GM18519 (cell line): ENCODE results near the gene TNS3.

Experiments
- ATAC-seq: cut with Tn5 transposase; IDR thresholded peaks from one replicate; pipeline ENCODE4 v1.9.1; 2021; ENCODE audit warnings: mild to moderate bottlenecking, moderate library complexity; ENCODE audit not compliant: unreplicated experiment, low FRiP score

Gene TNS3

GRCh38 chr7:47378728-47379395, 203.0 kb downstream of the TNS3 start:
- ATAC-seq: no peak

- no peak for ATAC-seq
Observed at GRCh38 chr7:47377741-47378140, 204.2 kb downstream of the TNS3 start.

GRCh38 chr7:47376991-47377616, 204.8 kb downstream of the TNS3 start:
- no peak for ATAC-seq

GRCh38 chr7:47375121-47375938, 206.6 kb downstream of the TNS3 start:
- no peak for ATAC-seq

GRCh38 chr7:47374538-47374937, 207.4 kb downstream of the TNS3 start:
- no peak for ATAC-seq

- ATAC-seq: no peak
Observed at GRCh38 chr7:47373871-47374451, 207.9 kb downstream of the TNS3 start.

GRCh38 chr7:47371733-47372368, 210.1 kb downstream of the TNS3 start:
- no peak for ATAC-seq

GRCh38 chr7:47371317-47371716, 210.6 kb downstream of the TNS3 start:
- ATAC-seq: no peak

- ATAC-seq: no peak
Observed at GRCh38 chr7:47370461-47371042, 211.4 kb downstream of the TNS3 start.

GRCh38 chr7:47369736-47370135, 212.2 kb downstream of the TNS3 start:
- no peak for ATAC-seq

- ATAC-seq: no peak
Observed at GRCh38 chr7:47368190-47368812, 213.6 kb downstream of the TNS3 start.

- ATAC-seq: no peak
Observed at GRCh38 chr7:47367369-47367768, 214.5 kb downstream of the TNS3 start.

GRCh38 chr7:47366960-47367359, 215.0 kb downstream of the TNS3 start:
- ATAC-seq: no peak

GRCh38 chr7:47366211-47366610, 215.7 kb downstream of the TNS3 start:
- ATAC-seq: no peak

- no peak for ATAC-seq
Observed at GRCh38 chr7:47362984-47363383, 218.9 kb downstream of the TNS3 start.

GRCh38 chr7:47361746-47362215, 220.1 kb downstream of the TNS3 start:
- no peak for ATAC-seq

- ATAC-seq: no peak
Observed at GRCh38 chr7:47361236-47361635, 220.7 kb downstream of the TNS3 start.

- ATAC-seq: no peak
Observed at GRCh38 chr7:47360301-47360900, 221.5 kb downstream of the TNS3 start.

- no peak for ATAC-seq
Observed at GRCh38 chr7:47358944-47359588, 222.8 kb downstream of the TNS3 start.
